Ishikawa (cell line): ENCODE results near the gene FRMD6.

Source experiments
- CEBPB ChIP-seq: IDR thresholded peaks from 2 replicates; pipeline ENCODE4 v1.6.1; 2012
- CREB1 ChIP-seq: IDR thresholded peaks from 2 replicates; pipeline ENCODE4 v1.6.1; 2012; ENCODE audit warnings: low read depth
- EGR1 ChIP-seq: IDR thresholded peaks from 2 replicates; pipeline ENCODE4 v1.6.1; 2012
- EP300 ChIP-seq: IDR thresholded peaks from 2 replicates; pipeline ENCODE4 v1.6.1; 2012; ENCODE audit warnings: borderline replicate concordance
- FOXM1 ChIP-seq: IDR thresholded peaks from 2 replicates; pipeline ENCODE4 v1.6.1; 2012; ENCODE audit warnings: low read depth, borderline replicate concordance
- NFIC ChIP-seq: IDR thresholded peaks from 2 replicates; pipeline ENCODE4 v1.6.1; 2012
- RAD21 ChIP-seq: IDR thresholded peaks from 2 replicates; pipeline ENCODE4 v1.6.1; 2012; ENCODE audit warnings: low read depth
- TAF1 ChIP-seq: IDR thresholded peaks from 2 replicates; pipeline ENCODE4 v1.6.1; 2012; ENCODE audit warnings: low read depth, mild to moderate bottlenecking
- TCF12 ChIP-seq: IDR thresholded peaks from 2 replicates; pipeline ENCODE4 v1.6.1; 2012; ENCODE audit warnings: low read depth
- TEAD4 ChIP-seq: IDR thresholded peaks from 2 replicates; pipeline ENCODE4 v1.6.1; 2012
- YY1 ChIP-seq: IDR thresholded peaks from 2 replicates; pipeline ENCODE4 v1.6.1; 2012; ENCODE audit warnings: low read depth
- ZBTB7A ChIP-seq: IDR thresholded peaks from 2 replicates; pipeline ENCODE4 v1.6.1; 2012; ENCODE audit warnings: low read depth
- TF ChIP-seq, protein P1 (sequence below): IDR thresholded peaks from 2 replicates; pipeline ENCODE4 v1.6.1; 2012
- TF ChIP-seq, protein P2 (sequence below): IDR thresholded peaks from 2 replicates; pipeline ENCODE4 v1.6.1; 2012
- TF ChIP-seq, protein P3 (sequence below): IDR thresholded peaks from 2 replicates; pipeline ENCODE4 v1.6.1; 2012; ENCODE audit warnings: low read depth, mild to moderate bottlenecking

The FRMD6 gene

DNA sequence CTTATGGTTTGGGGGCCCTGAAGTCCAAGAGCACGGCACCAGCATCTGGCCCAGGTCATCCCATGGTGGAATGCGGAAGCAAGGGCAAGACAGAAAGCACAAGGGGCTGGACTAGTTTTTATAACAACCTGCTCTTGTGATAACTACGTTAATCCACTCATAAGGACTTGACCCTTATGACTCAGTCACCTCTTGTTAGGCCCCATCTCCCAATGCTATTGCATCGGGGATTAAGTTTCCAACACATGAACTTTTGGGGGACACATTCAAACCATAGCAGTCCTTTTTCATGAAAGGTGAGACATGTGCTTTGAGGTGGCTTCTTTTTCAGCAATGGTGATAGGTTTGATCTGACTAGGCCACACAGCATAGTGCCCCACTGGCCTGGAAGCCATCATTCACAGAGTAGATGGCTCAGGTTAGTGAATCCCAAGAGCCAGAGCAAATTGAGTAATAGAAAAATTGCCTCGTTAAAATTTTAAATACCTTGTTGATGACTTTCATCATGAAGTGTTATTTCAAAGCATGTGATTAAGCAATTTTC is 12.1 kb downstream of the FRMD6 start:
- TF ChIP-seq TAF1 (no peak), TCF12 (no peak), CEBPB (no peak), CREB1 (no peak), TEAD4 (no peak), YY1 (no peak), RAD21 (no peak), EGR1 (no peak), ZBTB7A (no peak), FOXM1 (no peak), EP300 (no peak), NFIC (no peak)
- TF ChIP-seq, protein P1, sequence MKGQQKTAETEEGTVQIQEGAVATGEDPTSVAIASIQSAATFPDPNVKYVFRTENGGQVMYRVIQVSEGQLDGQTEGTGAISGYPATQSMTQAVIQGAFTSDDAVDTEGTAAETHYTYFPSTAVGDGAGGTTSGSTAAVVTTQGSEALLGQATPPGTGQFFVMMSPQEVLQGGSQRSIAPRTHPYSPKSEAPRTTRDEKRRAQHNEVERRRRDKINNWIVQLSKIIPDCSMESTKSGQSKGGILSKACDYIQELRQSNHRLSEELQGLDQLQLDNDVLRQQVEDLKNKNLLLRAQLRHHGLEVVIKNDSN: no peak
- TF ChIP-seq, protein P2, sequence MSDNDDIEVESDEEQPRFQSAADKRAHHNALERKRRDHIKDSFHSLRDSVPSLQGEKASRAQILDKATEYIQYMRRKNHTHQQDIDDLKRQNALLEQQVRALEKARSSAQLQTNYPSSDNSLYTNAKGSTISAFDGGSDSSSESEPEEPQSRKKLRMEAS: no peak
- TF ChIP-seq, protein P3, sequence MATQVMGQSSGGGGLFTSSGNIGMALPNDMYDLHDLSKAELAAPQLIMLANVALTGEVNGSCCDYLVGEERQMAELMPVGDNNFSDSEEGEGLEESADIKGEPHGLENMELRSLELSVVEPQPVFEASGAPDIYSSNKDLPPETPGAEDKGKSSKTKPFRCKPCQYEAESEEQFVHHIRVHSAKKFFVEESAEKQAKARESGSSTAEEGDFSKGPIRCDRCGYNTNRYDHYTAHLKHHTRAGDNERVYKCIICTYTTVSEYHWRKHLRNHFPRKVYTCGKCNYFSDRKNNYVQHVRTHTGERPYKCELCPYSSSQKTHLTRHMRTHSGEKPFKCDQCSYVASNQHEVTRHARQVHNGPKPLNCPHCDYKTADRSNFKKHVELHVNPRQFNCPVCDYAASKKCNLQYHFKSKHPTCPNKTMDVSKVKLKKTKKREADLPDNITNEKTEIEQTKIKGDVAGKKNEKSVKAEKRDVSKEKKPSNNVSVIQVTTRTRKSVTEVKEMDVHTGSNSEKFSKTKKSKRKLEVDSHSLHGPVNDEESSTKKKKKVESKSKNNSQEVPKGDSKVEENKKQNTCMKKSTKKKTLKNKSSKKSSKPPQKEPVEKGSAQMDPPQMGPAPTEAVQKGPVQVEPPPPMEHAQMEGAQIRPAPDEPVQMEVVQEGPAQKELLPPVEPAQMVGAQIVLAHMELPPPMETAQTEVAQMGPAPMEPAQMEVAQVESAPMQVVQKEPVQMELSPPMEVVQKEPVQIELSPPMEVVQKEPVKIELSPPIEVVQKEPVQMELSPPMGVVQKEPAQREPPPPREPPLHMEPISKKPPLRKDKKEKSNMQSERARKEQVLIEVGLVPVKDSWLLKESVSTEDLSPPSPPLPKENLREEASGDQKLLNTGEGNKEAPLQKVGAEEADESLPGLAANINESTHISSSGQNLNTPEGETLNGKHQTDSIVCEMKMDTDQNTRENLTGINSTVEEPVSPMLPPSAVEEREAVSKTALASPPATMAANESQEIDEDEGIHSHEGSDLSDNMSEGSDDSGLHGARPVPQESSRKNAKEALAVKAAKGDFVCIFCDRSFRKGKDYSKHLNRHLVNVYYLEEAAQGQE: no peak

DNA sequence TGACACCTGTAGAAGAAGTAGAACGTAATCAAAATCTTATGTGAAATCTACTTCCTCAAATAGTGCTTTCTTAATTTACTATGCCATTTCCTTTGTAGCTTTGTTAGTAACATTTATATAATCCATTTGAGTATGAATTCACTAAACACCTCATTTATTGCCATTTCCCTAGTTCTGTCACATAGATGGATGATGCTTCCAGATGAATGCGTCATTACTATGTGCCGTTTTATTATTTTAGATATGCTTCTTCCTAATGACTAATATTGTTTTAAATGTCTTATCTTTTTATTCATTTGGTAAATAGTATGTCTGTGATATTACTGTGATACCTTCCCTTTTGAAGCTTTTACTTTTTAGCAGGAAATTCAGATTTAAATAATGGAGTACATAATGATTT is 14.4 kb downstream of the FRMD6 start:
- TF ChIP-seq CEBPB: no peak
- TF ChIP-seq, protein P3: no peak
- TF ChIP-seq, protein P1: no peak

DNA sequence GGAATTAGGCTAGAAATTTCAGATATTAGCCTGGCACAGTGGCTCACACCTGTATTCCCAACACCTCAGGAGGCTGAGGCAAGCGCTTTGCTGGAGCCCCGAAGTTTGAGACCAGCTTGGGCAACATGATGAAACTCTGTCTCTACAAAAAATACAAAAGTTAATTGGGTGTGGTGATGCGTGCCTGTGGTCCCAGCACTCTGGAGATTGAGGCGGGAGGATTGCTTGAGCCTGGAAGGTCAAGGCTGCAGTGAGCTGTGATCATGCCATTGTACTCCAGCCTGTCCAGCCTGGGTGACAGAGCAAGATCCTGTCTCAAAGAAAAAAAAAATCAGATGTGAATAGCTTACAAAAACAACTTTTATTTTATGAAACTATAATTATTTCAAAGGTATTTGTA is 15.1 kb downstream of the FRMD6 start:
- TF ChIP-seq RAD21 (no peak), EGR1 (no peak), CEBPB (no peak), TCF12 (no peak), NFIC (no peak), YY1 (no peak), TAF1 (no peak), TEAD4 (no peak)
- TF ChIP-seq, protein P3: no peak
- TF ChIP-seq, protein P2: no peak

DNA sequence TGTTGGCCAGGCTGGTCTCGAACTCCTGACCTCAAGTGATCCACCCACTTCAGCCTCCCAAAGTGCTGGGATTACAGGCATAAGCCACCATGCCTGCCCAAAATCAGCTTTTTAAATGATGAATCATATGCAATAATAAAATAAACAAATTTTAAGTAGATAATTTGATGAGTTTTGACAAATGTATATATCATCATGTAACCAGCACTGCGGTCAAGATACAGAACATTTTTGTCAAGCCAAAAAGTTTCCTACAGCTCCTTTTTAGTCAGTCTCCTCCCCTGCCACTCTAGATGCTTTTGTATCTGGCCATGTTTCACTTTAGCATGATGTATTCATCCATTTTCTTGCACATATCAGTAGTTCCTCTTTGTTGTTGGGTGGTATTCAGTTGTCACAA is 17.2 kb downstream of the FRMD6 start:
- TF ChIP-seq, protein P1: no peak
- TF ChIP-seq, protein P2: no peak
- TF ChIP-seq TCF12 (no peak), YY1 (no peak), EP300 (no peak), CREB1 (no peak), CEBPB (no peak), TAF1 (no peak), RAD21 (no peak), FOXM1 (no peak), ZBTB7A (no peak), TEAD4 (no peak), NFIC (no peak), EGR1 (no peak)
- TF ChIP-seq, protein P3: no peak
